Esophagus squamous epithelium (tissue), 5 donors: ENCODE data around the gene LBR. TPM values are rescaled to one million over a fixed set of nuclear protein-coding genes. Genes with fewer than 3 reads are reported as not detected.

Source experiments
- DNase-seq: peaks from one replicate; lab custom pipeline; 2025; lab: John Stamatoyannopoulos, UW
- H3K27ac ChIP-seq, 4 donors: fragments of 200-600 bp; sonication (generic); one replicate each; pipeline ENCODE4 v1.5.1; 2016 to 2019; ENCODE audit warnings: mild to moderate bottlenecking in 1 of 4
- H3K27me3 ChIP-seq, 4 donors: fragments of 200-600 bp; sonication (generic); 1 replicate in 3 of 4; 2 replicates in 1 of 4; pipeline versions ENCODE4 v1.5.1 to v1.6.0; 2017 to 2021; ENCODE audit warnings: antibody characterized with exemption in 1 of 4
- H3K36me3 ChIP-seq, 3 donors: fragments of 200-600 bp; sonication (generic); one replicate each; pipeline ENCODE4 v1.5.1; 2016 to 2019
- H3K4me1 ChIP-seq, 3 donors: fragments of 200-600 bp; sonication (generic); one replicate each; pipeline ENCODE4 v1.5.1; 2017 to 2019
- H3K4me3 ChIP-seq, 4 donors: fragments of 200-600 bp; sonication (generic); 1 replicate in 3 of 4; 2 replicates in 1 of 4; pipeline ENCODE4 v1.5.1; 2016 to 2019; ENCODE audit warnings: mild to moderate bottlenecking in 2 of 4, moderate library complexity in 1 of 4
- H3K9me3 ChIP-seq, 3 donors: fragments of 200-600 bp; sonication (generic); one replicate each; pipeline ENCODE4 v1.5.1; 2016 to 2019
- CTCF ChIP-seq, 6 experiments: fragments of 450-650 bp in 4 of 6; fragments of 200-600 bp in 2 of 6; sonication (generic) in 2 of 6; IDR thresholded peaks; one replicate each; pipeline ENCODE4 v1.5.1; 2016 to 2019; ENCODE audit warnings: antibody characterized with exemption in 6 of 6, mild to moderate bottlenecking in 4 of 6, moderate library complexity in 4 of 6
- POLR2A ChIP-seq, 4 donors: fragments of 450-650 bp; IDR thresholded peaks; one replicate each; pipeline ENCODE4 v1.6.1; 2017; ENCODE audit warnings: antibody characterized with exemption in 4 of 4, mild to moderate bottlenecking in 4 of 4, moderate library complexity in 3 of 4
- WGBS, 2 donors: methylation state at CpG; one replicate each; pipeline ENCODE4 v1.1.5; 2018; 5-methylcytosine and 5-hydroxymethylcytosine counted together
- intact Hi-C: fragments of 100-400 bp; cut with DNase I; formaldehyde crosslinking; loops from one replicate; pipeline ENCODE4 v1.15.0; 2022
- total RNA-seq, 4 donors: library from RNA; depleted of rRNA; stranded (reverse); fragments of >200 nt; gene quantifications; one replicate each; pipeline ENCODE4 v1.1.0, GENCODE V29; 2016
- donor health status: DM: yes; HTN: yes; CAD: no.

Gene LBR
- total RNA-seq, 4 donors from 2014 or later: 39.8 to 50.0 (median 42.9) TPM

GRCh38 chr1:225431081-225431863 is 3.4 kb upstream of the LBR start:
- 97 to 100% methylated on average over 3 to 12 of the region's 36 CpGs for WGBS, 2 donors
- Histone ChIP-seq H3K4me1 (peaks cover 3 to 15% (median 3%) of the 10 kb centered on the region in 3 donors), H3K4me3 (no peak overlapping the region), H3K27me3 (no peaks in the 10 kb centered on the region), H3K9me3 (no peaks in the 10 kb centered on the region), H3K36me3 (no peaks in the 10 kb centered on the region), H3K27ac (no peak overlapping the region)
- intact Hi-C loops: no loop called here
- TF ChIP-seq CTCF (IDR thresholded peaks at IDR 0.05) (no peak), POLR2A (IDR thresholded peaks at IDR 0.05) (no peak)
- no peak for DNase-seq

- Histone ChIP-seq H3K27me3 (no peaks in the 10 kb centered on the region), H3K9me3 (no peaks in the 10 kb centered on the region), H3K36me3 (no peaks in the 10 kb centered on the region), H3K27ac (no peak overlapping the region), H3K4me1 (peaks cover 12 to 25% (median 13%) of the 10 kb centered on the region in 3 donors), H3K4me3 (no peak overlapping the region)
- intact Hi-C loops: no loop called here
- no peak for TF ChIP-seq CTCF (IDR thresholded peaks at IDR 0.05)
- no peak for TF ChIP-seq POLR2A (IDR thresholded peaks at IDR 0.05)
- no peak for DNase-seq
- WGBS, 2 donors: 80 to 85% methylated on average over 7 of the region's 7 CpGs
These were observed 2.5 kb upstream of the LBR start for GRCh38 chr1:225430301-225430700.

GRCh38 chr1:225428881-225429455 is 1.1 kb upstream of the LBR start:
- Histone ChIP-seq H3K9me3 (no peaks in the 10 kb centered on the region), H3K36me3 (no peaks in the 10 kb centered on the region), H3K4me1 (peaks cover 19 to 38% (median 19%) of the 10 kb centered on the region in 3 donors), H3K27ac (peak overlapping the region; percentile 95 to 99 (median 97)), H3K4me3 (peak overlapping the region; percentile 67 to 98 (median 96)), H3K27me3 (no peaks in the 10 kb centered on the region)
- no peak for TF ChIP-seq CTCF (IDR thresholded peaks at IDR 0.05)
- no peak for DNase-seq
- WGBS, 2 donors: 19 to 20% methylated on average over 7 of the region's 7 CpGs
- intact Hi-C loops: no loop called here

- Histone ChIP-seq H3K4me3 (peak overlapping the region; percentile 67 to 98 (median 96)), H3K9me3 (no peaks in the 10 kb centered on the region), H3K27ac (peak overlapping the region; percentile 95 to 99 (median 97)), H3K27me3 (no peaks in the 10 kb centered on the region), H3K4me1 (peaks cover 19 to 45% (median 19%) of the 10 kb centered on the region in 3 donors), H3K36me3 (peaks cover 0 to 3% (median 0%) of the 10 kb centered on the region in 3 donors)
- intact Hi-C loops: no loop called here
- peak; percentile 67 for DNase-seq
- WGBS, 2 donors: 0% methylated on average over 11 to 25 of the region's 81 CpGs
- TF ChIP-seq CTCF (IDR thresholded peaks at IDR 0.05) (no peak), POLR2A (IDR thresholded peaks at IDR 0.05) (peak in 2 of 4 donors; percentile 21 to 91)
These were observed 436 bp upstream of the LBR start for GRCh38 chr1:225428068-225428880.
